GM18519 (cell line): ENCODE data around the gene OTX2.

Experiments used
- ATAC-seq: cut with Tn5 transposase; IDR thresholded peaks from one replicate; pipeline ENCODE4 v1.9.1; 2021; ENCODE audit warnings: mild to moderate bottlenecking, moderate library complexity; ENCODE audit not compliant: unreplicated experiment, low FRiP score

OTX2 gene

GRCh38 chr14:56812364-56813141 lies 2.3 kb upstream of the OTX2 start:
- no peak for ATAC-seq

- ATAC-seq: no peak
Observed at GRCh38 chr14:56811593-56812363, 1.5 kb upstream of the OTX2 start.

GRCh38 chr14:56810836-56811592 lies 735 bp upstream of the OTX2 start:
- no peak for ATAC-seq

GRCh38 chr14:56809270-56810146 lies 771 bp downstream of the OTX2 start:
- ATAC-seq: no peak

GRCh38 chr14:56808383-56809269 lies 1.7 kb downstream of the OTX2 start:
- no peak for ATAC-seq

- ATAC-seq: no peak
Observed at GRCh38 chr14:56808110-56808382, 2.2 kb downstream of the OTX2 start.

- ATAC-seq: no peak
Observed at GRCh38 chr14:56807386-56808109, 2.7 kb downstream of the OTX2 start.

- no peak for ATAC-seq
Observed at GRCh38 chr14:56806760-56807159, 3.5 kb downstream of the OTX2 start.

GRCh38 chr14:56805992-56806727 lies 4.1 kb downstream of the OTX2 start:
- ATAC-seq: no peak

GRCh38 chr14:56805201-56805991 lies 4.9 kb downstream of the OTX2 start:
- ATAC-seq: no peak

- no peak for ATAC-seq
Observed at GRCh38 chr14:56803816-56804535, 6.3 kb downstream of the OTX2 start.

- no peak for ATAC-seq
Observed at GRCh38 chr14:56801920-56802319, 8.4 kb downstream of the OTX2 start.

- no peak for ATAC-seq
Observed at GRCh38 chr14:56799343-56799645, 11.0 kb downstream of the OTX2 start.

GRCh38 chr14:56798447-56799342 lies 11.6 kb downstream of the OTX2 start:
- no peak for ATAC-seq

GRCh38 chr14:56797569-56798446 lies 12.5 kb downstream of the OTX2 start:
- no peak for ATAC-seq
